OCI-LY1 (cell line): ENCODE data around the gene MT1E.

ENCODE experiments used
- H2AFZ ChIP-seq: fragments of 200-600 bp; sonication (generic), shearing (Covaris generic); 2 replicates; pipeline ENCODE4 v1.6.0; 2014; ENCODE audit warnings: antibody characterized with exemption, mild to moderate bottlenecking, low read length
- H3F3A ChIP-seq: fragments of 200-600 bp; sonication (generic), shearing (Covaris generic); 2 replicates; pipeline ENCODE4 v1.6.0; 2014; ENCODE audit warnings: mild to moderate bottlenecking, antibody characterized with exemption, low read length, moderate library complexity; ENCODE audit not compliant: insufficient read depth
- H3K27ac ChIP-seq: fragments of 200-600 bp; sonication (generic); 2 replicates; pipeline ENCODE4 v1.5.1; 2014; ENCODE audit warnings: low read length, mixed run types, mild to moderate bottlenecking, low read depth; ENCODE audit not compliant: poor library complexity, severe bottlenecking
- H3K27me3 ChIP-seq: fragments of 200-600 bp; sonication (generic); 2 replicates; pipeline ENCODE4 v1.6.0; 2014; ENCODE audit warnings: antibody characterized with exemption, mild to moderate bottlenecking, low read length, moderate library complexity; ENCODE audit not compliant: insufficient read depth
- H3K36me3 ChIP-seq: fragments of 200-600 bp; sonication (generic); 2 replicates; pipeline ENCODE4 v1.6.1; 2014; ENCODE audit warnings: mild to moderate bottlenecking, antibody characterized with exemption, low read length, moderate library complexity, mixed read lengths; ENCODE audit not compliant: insufficient read depth
- H3K4me1 ChIP-seq: fragments of 200-600 bp; sonication (generic); 2 replicates; pipeline ENCODE4 v1.5.1; 2014; ENCODE audit warnings: mild to moderate bottlenecking, low read length, moderate library complexity; ENCODE audit not compliant: insufficient read depth, severe bottlenecking
- H3K4me2 ChIP-seq: fragments of 200-600 bp; sonication (generic), shearing (Covaris generic); 2 replicates; pipeline ENCODE4 v1.6.1; 2014; ENCODE audit warnings: low read length
- H3K4me3 ChIP-seq: fragments of 200-600 bp; sonication (generic); 2 replicates; pipeline ENCODE4 v1.5.1; 2014; ENCODE audit warnings: low read length, low read depth, mild to moderate bottlenecking, mixed read lengths; ENCODE audit not compliant: poor library complexity, severe bottlenecking
- H3K79me2 ChIP-seq: fragments of 200-600 bp; shearing (Covaris generic); 2 replicates; pipeline ENCODE4 v1.6.1; 2016; ENCODE audit warnings: mixed run types, low read length, mixed read lengths; ENCODE audit not compliant: insufficient read depth
- H3K9ac ChIP-seq: fragments of 200-600 bp; sonication (generic), shearing (Covaris generic); 2 replicates; pipeline ENCODE4 v1.6.1; 2014; ENCODE audit warnings: mild to moderate bottlenecking, low read length, mixed read lengths
- H3K9me2 ChIP-seq: fragments of 200-600 bp; sonication (generic), shearing (Covaris generic); 2 replicates; pipeline ENCODE4 v1.6.1; 2014; ENCODE audit warnings: low read depth, mild to moderate bottlenecking, low read length, mixed read lengths
- H3K9me3 ChIP-seq: fragments of 200-600 bp; shearing (Covaris generic); 2 replicates; pipeline ENCODE4 v1.6.1; 2014; ENCODE audit warnings: low read length, mixed read lengths
- H4K20me1 ChIP-seq: fragments of 200-600 bp; sonication (generic), shearing (Covaris generic); 2 replicates; pipeline ENCODE4 v1.6.0; 2016; ENCODE audit warnings: mild to moderate bottlenecking, low read length; ENCODE audit not compliant: insufficient read depth
- EZH2 ChIP-seq: fragments of 200-600 bp; sonication (generic), shearing (Covaris generic); IDR thresholded peaks from 2 replicates; pipeline ENCODE4 v1.8.0; 2017; ENCODE audit warnings: borderline replicate concordance, mixed run types, mild to moderate bottlenecking, antibody characterized with exemption, low read length, moderate library complexity, mixed read lengths
- TF ChIP-seq, protein P1 (sequence below): fragments of 200-600 bp; sonication (generic), shearing (Covaris generic); IDR thresholded peaks from 2 replicates; pipeline ENCODE4 v1.5.1; 2017; ENCODE audit warnings: mild to moderate bottlenecking, antibody characterized with exemption, low read length, moderate library complexity, mixed read lengths

The MT1E gene

DNA sequence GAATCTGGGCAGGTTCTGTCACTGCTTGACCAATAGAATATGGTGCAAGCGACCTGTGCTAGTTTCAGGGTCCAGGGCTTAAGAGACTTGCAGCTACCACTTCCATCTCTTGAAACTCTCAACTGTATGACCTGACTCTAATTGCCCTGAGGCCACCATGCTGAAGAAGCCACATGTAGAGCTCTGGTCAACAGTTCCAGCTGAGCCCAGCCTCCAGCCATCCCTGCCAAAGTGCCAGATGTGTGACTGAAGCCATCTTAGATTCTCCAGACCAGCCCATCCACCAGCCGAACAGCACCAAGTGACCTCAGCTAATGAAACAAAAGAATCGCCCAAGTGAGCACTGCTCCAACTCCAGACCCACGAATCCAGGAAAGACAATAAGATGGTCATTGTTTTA lies 20.6 kb upstream of the MT1E start:
- TF ChIP-seq EZH2, result no peak
- TF ChIP-seq, protein P1, sequence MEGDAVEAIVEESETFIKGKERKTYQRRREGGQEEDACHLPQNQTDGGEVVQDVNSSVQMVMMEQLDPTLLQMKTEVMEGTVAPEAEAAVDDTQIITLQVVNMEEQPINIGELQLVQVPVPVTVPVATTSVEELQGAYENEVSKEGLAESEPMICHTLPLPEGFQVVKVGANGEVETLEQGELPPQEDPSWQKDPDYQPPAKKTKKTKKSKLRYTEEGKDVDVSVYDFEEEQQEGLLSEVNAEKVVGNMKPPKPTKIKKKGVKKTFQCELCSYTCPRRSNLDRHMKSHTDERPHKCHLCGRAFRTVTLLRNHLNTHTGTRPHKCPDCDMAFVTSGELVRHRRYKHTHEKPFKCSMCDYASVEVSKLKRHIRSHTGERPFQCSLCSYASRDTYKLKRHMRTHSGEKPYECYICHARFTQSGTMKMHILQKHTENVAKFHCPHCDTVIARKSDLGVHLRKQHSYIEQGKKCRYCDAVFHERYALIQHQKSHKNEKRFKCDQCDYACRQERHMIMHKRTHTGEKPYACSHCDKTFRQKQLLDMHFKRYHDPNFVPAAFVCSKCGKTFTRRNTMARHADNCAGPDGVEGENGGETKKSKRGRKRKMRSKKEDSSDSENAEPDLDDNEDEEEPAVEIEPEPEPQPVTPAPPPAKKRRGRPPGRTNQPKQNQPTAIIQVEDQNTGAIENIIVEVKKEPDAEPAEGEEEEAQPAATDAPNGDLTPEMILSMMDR, result no peak
- Histone ChIP-seq H3K27me3 (no peaks in the 10 kb centered on the region), H3F3A (no peaks in the 10 kb centered on the region), H3K4me3 (no peak overlapping the region), H3K9me2 (no peaks in the 10 kb centered on the region), H3K79me2 (no peaks in the 10 kb centered on the region), H3K9me3 (no peaks in the 10 kb centered on the region), H4K20me1 (no peaks in the 10 kb centered on the region), H3K9ac (no peak overlapping the region), H3K36me3 (no peaks in the 10 kb centered on the region), H3K4me2 (no peak overlapping the region), H2AFZ (no peak overlapping the region), H3K4me1 (peaks cover 22% of the 10 kb centered on the region), H3K27ac (no peak overlapping the region)

DNA sequence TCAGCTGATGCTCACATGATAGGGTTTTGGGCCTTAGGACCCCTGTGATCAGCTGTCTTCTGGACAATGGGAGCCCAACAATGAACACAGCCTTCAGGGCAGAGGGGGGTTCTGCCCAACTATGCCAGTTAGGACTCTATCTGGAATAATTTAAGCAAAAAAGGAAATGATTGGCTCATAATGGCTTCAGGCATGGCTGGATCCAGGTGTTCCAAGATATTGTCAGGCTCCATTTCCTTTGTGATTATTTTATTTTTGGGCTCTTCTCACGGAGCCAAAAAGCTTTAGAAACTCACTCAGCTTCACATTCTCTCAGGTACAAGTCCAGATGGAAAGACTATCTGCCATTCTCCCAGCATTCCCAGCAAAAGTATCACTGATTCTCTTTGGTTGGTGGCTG lies 20.1 kb upstream of the MT1E start:
- Histone ChIP-seq H4K20me1 (no peaks in the 10 kb centered on the region), H3K9me2 (no peaks in the 10 kb centered on the region), H3K4me2 (no peak overlapping the region), H3K4me1 (peaks cover 27% of the 10 kb centered on the region), H3K79me2 (no peaks in the 10 kb centered on the region), H3F3A (no peaks in the 10 kb centered on the region), H3K36me3 (no peaks in the 10 kb centered on the region), H3K27ac (no peak overlapping the region), H3K27me3 (no peaks in the 10 kb centered on the region), H2AFZ (no peak overlapping the region), H3K4me3 (no peak overlapping the region), H3K9ac (no peak overlapping the region), H3K9me3 (no peaks in the 10 kb centered on the region)
- TF ChIP-seq, protein P1, result no peak

DNA sequence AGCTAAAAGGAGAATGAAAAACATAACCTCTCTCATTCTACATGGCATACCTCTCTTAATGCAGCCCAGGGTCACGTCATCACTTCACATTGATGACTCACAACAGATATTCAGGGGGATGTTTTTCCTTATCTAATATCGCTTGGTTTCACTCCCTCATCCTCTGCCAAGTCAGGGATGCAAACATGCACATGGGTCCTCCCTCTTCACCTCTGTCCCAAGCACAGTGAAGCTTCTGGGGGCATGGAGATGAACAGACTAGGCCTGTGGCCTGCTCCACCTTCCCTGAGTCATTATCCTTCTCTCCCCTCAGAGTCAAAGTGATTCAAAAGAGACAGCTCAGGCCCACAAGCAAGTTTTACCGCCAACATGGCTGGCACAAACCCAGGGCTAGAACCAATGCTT lies 19.5 kb upstream of the MT1E start:
- no peak overlapping the region for H3K27ac ChIP-seq

More for the DNA sequence above, 19.5 kb upstream of the MT1E start:
- Histone ChIP-seq H3K79me2 (no peaks in the 10 kb centered on the region), H3K4me3 (no peak overlapping the region), H3K9me2 (no peaks in the 10 kb centered on the region), H3K9ac (no peak overlapping the region), H3K4me1 (peaks cover 28% of the 10 kb centered on the region), H3K4me2 (no peak overlapping the region), H3K27me3 (no peaks in the 10 kb centered on the region), H4K20me1 (no peaks in the 10 kb centered on the region), H3K9me3 (no peaks in the 10 kb centered on the region), H2AFZ (no peak overlapping the region), H3K36me3 (no peaks in the 10 kb centered on the region), H3F3A (no peaks in the 10 kb centered on the region)
- no peak for TF ChIP-seq EZH2
- TF ChIP-seq, protein P1, result no peak
